Panc1 (cell line): ENCODE measurements around the gene TPRA1.

Experiments
- CTCF ChIP-seq: fragments of 450-650 bp; IDR thresholded peaks from 2 replicates; pipeline ENCODE4 v1.5.1; 2017; ENCODE audit warnings: mild to moderate bottlenecking
- POLR2AphosphoS5 ChIP-seq: IDR thresholded peaks from 2 replicates; pipeline ENCODE4 v1.6.1; 2012; ENCODE audit warnings: mild to moderate bottlenecking, low read depth, low read length, moderate library complexity
- SIN3A ChIP-seq: IDR thresholded peaks from 2 replicates; pipeline ENCODE4 v1.6.1; 2012; ENCODE audit warnings: low read depth, mild to moderate bottlenecking, low read length, moderate library complexity, borderline replicate concordance; ENCODE audit not compliant: insufficient read depth
- TCF7L2 ChIP-seq: IDR thresholded peaks from 2 replicates; pipeline ENCODE4 v1.6.1; 2011; ENCODE audit warnings: mild to moderate bottlenecking, low read depth, low read length, inconsistent platforms

GRCh38 chr3:127538569-127538968, 52.0 kb downstream of the TPRA1 start:
- no peak for TF ChIP-seq CTCF
- no peak for TF ChIP-seq POLR2AphosphoS5
- TF ChIP-seq TCF7L2: no peak
- no peak for TF ChIP-seq SIN3A
